GM18868 (cell line): ENCODE data around the gene HDAC7.
A peak's percentile ranks its signal among the peaks of the same experiment; 100 is the strongest.

ENCODE experiments used
- ATAC-seq: cut with Tn5 transposase; IDR thresholded peaks from one replicate; pipeline ENCODE4 v1.9.1; 2021; ENCODE audit warnings: mild to moderate bottlenecking, moderate library complexity; ENCODE audit not compliant: unreplicated experiment

HDAC7 gene

DNA sequence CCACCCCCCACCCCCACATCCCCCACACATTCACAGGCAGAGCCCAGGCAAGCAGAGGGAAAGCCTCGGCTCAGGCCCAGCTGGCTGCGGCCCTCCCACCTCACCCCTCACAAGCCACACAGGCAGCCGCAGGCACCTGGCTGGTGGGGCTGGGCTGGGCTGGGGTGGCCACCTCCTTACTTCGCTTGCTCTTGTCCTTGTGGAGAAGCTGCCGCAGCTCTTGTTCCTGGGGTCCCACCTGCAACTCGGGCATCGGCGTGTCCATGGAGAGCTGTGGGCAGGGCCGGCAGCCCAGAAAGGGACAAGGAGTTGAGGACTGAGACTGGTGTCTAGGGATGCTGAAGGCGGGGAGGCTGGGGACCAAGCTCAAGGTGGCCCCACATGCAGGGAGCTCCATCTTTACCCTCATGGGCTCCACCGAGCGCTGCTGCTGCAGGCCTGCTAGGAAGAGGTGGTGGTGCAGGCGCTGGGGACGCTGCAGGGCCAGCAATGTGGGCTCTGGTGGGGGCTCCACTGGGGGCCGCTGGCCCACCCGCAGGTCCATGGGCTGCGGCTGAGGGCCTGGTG is 21.2 kb downstream of the HDAC7 start:
- no peak for ATAC-seq

DNA sequence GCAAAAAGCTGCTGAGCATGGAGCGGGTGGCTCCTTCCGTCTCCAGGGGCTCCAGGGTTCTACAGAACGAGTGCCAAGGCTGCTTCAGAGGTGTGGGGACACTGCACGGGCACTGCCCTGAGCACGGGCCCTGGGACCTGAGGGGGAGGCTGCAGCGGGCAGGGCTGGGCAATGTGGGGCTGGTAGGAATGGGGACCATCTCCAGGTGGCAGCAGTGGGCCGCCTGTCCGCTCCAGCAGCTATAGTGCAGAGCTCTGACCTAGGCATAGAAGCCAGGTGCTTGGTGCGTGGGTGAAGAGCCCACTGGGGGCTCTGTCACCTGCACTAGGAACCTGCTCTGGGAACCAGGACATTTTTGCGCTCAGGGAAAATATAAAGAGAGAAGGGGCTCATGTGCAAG is 22.3 kb downstream of the HDAC7 start:
- peak; percentile 71 for ATAC-seq

DNA sequence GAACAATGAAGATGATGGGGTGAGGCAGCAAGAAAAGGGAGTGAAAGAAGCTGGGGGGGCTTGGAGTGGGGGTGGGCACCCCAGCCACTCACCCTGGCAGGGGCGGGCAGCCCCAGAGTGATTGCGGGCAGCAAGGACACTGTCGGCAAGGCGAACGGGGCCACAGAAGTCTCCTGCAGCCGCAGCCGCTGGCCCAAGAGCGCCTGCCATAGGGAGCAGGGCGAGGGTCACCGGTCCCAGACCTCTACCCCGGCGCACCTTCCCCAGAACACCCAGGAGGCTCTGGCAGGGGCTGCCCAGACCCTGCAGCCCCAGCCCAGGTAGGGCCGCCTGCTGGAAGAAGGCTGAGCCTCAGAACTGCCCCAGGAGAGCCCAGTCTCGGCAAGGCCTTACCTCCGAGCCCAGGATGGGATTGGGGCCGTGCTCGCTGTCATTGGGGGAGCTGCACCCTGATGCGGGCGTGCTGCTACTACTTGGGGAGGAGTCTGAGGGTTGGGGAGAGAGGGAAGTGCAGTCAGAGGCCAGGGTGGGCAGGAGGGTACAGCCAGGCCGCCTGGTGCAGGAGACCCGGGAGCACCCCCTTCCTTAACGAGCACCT is 23.8 kb downstream of the HDAC7 start:
- no peak for ATAC-seq

DNA sequence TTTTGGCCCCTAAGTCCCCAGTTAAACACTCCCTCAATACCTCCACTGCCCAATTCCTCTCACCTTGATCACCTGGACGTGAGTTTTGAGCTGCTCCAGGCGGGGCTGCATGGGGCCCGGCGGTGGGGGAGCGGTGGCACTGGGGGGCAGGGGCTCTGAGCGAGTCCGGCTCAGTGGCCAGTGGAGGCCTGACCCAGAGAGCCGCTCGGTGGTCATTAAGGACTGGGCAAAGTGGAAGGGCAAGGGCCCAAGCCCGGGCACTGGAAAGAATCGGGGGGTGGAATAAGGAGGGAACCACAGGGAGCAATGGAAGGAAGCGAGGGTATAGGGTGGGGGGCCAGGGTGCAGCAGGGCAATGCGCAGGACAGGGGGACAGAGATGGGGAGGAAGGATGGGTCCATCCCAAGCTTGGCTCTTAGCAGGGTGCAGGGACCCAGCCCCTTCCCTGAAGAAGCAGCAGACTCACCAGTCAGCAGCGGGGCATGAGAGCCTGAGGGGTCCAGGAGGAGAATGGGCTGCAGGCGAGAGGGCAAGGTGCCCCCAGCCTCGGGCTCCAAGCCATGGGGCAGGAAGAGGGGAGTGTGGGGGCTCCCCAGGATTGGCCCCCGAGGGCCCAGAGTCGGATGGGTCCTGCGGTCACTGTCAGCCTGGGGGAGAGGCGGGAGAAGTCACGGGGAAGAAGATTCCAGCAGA is 24.4 kb downstream of the HDAC7 start:
- no peak for ATAC-seq

DNA sequence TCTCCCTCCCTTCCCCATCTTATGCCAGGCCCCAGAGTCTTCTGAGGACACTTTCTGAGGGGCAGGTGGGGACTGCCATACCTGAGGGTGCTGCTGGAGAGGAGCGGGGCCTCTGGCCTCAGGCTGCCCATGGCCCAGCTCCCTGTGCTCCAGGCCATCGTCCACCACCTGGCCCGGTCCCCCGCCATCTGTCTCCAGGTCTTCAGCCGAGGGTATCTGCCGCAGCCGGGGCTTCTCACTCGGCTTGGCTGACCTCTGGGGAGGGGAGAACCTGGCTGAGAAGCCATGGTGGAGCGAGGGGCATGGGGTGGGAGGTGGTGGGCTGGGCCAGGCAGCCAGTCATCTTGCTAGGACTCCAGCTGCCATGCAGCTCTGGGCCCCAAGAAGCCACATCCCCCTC is 25.0 kb downstream of the HDAC7 start:
- no peak for ATAC-seq

DNA sequence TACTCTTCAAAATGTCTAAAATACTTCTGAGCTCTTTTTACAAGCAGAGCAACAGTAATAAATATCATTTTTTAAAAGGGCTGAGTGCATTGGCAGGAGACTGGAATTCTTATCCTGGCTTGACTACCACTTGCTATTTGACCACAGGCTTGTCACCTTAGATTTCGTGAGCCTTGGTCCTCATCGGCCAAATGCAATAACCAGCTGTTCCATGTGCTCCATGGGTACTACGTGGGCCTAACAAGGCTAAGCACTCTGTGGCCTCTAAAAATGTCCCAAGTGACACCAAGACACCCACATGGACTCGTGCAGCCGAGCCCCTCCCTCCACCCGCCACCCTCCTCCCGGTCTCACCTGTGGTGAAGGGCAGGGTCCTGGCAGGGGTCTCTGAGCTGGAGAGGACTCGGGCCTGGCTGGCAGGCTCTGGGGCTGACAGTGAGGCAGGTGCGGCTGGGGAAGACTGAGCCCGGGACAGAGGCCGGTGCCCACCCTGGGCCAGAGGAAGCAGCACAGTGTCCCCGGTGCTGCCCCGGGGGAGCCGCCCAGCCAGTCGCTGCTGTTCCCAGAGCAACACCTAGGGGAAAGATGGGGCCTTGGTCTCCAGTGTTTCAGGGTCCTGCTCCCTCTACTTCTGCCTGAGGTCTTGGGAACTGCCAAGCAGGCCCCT is 26.6 kb downstream of the HDAC7 start:
- ATAC-seq: no peak

DNA sequence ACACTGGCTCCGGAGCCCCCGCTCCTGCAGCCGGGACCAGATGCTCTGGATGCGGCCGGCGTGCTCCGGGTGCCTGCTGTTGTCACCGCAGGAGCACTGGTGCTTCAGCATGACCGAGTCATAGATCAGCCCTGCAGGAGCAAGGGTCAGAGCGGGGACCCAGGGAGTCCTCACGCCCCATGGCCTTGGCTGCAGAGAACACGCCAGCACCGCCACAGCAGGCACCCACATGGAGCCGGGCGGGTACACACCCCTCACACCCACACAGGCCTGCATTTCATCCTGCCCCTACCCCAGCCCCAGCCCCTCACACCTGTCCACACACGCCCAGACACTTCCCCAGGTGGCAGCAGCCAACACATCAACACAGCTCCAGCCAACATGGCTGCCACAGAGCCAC is 27.8 kb downstream of the HDAC7 start:
- ATAC-seq: no peak

DNA sequence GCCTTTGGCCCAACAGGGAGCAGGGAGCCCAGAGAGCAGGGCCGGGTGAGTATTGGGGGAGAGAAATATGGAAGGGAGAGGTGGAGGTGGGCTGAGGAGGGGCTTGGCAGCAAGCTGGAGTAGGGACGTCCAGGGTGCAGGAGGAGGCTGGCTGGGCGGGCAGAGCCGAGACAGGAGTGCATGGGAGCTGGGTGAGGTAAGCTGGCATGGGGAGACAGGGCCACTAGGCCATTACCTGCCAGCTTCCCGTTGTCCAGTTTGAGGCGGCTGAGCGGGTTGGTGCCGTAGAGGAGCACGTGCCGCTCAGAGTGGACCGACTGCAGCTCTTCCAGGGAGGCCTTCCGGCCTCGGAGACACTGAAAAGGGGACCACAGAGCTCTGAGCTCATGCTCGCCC is 28.4 kb downstream of the HDAC7 start:
- no peak for ATAC-seq

DNA sequence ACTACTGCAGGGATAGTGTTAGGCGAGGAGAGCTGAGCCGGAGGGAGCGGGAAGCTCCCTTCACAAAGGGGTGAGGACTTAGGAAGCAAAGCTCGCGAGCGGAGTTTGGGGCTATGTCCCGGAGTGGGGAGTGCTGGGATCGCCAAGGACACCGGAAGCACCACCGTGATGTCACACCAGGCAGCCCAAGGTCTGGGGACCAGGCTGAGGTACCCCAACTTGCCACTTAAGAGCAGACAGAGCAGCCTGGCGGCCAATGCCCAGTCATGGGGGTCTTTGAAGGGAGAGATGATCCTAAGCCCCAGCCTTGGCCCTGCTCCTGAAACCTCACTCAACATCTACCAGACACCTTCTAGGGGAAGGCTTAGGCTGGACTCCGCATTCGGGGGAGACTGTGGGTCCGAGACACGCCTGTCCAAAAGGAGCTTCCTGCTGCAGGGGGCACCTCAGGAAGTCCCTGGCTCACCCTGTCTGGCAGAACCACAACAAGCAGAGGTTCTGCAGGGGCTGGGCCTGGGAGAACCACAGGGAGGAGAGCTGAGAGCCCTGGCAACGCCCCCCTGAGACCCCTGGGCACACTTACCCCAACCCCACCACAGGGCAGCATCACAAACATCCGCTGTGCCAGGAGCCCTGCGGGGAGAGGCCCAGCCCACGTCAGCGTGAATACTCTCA is 28.9 kb downstream of the HDAC7 start:
- ATAC-seq: no peak

DNA sequence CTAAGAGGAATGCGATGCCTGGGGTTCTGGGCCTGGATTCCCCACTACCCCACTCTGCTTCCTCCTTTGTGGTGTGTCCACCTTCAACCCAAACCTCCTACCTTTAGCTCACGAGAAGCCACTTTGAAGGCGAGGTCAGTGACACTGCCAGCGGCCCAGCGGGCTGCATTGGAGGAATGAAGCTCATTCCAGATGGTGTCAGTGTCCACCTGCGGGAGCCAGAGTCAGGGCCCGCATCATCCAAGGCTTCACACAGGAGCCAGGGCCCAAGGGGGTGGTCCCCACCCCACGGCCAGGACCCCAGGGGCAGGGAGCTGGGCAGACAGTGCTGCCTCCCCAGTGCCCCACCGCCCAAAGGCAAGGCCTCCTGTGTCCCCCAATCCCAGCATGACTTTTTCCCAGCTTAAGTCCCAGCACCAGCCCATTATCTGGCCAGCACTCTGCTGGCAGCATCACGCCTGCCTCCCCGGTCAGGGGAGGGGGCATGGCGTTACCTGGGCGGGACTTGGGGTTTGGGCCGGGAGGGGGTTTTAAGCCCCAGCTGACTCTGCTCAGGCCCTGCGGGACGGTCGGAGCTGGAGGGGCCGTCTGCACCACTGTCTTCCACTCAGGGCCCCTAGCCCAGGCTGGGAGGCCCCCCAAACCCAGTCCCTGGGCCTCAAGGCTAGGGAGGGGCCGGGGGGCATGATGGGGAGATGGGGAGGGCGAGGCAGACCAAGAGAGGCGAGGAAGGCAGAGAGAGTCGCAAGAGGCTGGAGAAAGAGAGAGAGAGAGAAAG is 29.8 kb downstream of the HDAC7 start:
- no peak for ATAC-seq

DNA sequence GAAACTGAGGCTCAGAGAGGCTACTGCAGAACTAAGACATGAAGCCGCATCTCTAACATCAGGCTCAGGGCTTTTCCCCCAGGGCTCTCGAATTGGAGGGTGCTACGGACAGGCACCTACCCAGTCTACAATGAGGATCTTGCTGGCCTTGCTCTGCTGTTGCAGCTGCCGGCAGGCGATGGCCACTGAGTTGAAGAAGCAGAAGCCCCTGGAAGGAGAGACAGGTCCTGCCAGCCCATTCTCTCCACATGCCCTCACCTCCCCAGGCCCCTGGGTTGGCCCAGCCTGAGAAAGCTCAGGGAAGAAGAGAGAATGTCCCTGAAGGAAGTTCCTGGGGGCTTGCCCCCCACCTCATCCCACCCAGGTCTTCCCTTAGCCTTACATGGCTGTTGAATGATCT is 30.6 kb downstream of the HDAC7 start:
- ATAC-seq: no peak

DNA sequence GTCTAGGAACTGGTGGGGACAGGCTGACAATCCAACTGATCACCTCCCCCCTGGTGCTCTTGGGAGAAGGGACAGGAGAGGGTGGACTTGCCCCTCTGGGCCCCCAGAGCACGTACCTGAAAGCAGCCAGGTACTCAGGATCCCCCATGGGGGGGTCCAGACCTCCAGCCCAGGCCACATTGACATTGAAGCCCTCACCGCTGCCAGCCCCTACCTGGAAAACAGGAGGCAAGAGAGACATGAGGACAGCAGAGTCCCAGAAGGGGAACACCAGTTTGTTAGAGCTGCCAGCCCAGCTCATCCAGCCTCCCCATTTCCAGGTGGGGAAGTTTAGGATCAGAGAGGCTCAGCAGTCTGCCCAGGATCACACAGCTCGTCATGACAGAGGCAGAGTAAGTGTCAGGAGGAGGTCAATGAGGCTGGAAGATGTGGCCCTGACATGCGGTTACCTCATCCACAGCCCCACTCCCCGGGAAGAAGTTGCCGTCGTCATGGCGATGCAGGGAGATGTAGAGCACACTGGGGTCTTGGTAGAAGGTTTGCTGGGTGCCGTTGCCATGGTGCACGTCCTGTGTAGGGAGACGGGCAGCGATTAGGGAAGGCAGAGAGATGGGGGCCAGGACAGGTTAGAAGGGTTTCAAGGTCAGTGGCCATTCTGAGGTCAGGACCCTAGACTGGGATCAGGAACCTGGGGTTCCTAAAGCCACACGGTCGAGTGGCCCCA is 31.9 kb downstream of the HDAC7 start:
- ATAC-seq: no peak

DNA sequence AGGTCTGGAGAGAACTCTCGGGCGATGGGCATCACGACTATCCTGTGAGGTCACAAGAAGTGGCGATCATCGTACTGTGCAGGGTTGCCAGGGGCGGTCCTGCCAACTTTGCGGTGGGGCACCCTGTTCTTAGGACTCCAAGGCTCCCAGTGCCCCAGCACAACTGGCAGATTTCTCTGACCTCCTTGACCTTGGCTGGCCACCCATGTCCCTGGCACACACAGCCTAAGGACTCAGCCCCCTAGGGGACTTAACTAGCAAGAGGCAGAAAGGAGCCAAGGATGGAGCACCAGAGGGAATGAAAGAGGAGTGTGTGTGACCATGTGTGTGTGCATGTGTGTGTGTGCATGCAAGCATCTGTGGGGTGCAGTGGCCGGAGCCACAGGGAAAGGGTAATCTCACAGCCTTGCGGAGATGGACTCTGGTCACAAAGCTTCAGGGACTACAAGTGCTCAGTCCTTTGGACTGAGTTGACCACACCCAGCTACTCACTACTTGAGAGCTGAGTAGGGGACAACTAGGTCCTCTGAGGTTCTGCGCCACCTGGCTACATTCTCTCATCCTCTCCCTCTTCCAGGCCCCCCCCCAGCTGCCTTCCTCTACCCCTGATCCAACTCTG is 32.9 kb downstream of the HDAC7 start:
- ATAC-seq: no peak

DNA sequence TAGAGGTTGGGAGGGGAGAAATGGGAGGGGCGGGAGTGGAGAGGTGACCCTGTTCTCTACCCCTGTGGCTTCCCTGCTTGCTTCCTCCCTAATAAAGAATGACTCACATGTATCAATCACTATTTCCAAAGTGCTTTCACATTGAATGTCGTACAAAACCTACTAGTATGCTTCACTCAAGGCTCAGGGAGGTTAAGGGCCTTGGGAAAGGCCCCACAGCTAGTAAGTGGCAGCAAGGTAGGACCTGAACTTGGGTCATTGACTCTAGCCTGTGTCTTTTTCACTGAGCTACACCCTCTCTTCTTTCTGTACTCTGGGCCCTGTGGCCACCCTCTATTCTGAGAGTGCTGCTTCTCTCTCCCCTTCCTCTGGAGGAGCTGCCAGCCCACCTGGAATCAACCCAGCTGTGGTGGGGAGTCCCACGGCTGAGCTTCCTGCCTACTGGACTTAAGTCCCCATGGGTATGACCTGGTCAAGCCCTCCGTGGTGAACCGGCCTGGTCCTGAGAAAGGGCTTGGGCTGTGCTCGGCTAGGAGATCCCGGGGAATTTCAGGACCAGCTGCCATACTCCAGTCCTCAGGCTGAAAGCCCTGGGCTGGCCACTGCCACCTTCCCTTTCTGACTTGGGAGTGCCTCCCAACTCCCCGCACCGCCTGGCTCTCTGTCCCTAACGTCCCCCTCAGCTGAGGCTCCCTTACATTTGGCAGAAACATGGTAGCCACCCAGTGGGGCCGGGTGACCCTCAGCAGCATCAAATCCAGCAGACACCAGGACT is 33.6 kb downstream of the HDAC7 start:
- no peak for ATAC-seq

DNA sequence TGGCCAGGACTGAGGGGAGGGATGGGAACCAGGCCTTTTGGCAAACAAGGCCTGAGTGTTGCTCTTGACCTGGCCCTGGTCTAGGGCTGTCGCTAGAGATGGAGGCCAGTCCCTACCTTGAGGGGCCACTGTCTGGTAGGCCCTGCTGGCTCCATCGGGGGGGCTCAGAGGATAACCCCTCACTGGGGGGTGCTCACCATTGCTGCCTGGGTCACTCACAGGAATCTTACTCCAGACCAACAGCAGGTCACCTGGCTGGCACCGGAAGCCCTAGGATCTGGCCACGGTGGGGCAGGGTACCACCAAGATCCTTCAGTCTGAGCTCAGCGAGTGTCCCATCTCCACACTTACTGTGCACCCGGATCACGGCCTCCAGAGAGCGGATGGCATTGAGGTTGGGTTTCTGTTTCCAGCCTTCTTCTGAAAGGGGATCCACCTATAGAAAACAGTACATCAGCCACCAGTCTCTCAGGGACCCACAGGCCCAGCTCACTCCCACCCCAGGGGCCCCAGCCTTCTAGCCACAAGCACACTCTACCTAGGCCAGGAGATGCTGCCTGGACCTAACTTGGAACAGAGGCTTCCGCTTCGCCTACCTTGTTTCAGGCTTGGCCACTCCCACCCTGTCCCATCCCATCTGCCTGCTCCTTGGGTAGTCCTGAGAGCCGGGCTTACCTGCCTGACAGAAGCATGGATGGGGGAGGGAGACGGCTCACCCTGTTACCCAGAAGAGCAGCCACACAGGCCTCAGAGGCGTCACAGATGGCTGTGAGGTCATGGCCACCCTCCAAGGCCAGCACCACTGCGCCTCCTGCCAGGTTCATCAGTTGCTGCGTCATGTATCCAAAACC is 34.4 kb downstream of the HDAC7 start:
- no peak for ATAC-seq

DNA sequence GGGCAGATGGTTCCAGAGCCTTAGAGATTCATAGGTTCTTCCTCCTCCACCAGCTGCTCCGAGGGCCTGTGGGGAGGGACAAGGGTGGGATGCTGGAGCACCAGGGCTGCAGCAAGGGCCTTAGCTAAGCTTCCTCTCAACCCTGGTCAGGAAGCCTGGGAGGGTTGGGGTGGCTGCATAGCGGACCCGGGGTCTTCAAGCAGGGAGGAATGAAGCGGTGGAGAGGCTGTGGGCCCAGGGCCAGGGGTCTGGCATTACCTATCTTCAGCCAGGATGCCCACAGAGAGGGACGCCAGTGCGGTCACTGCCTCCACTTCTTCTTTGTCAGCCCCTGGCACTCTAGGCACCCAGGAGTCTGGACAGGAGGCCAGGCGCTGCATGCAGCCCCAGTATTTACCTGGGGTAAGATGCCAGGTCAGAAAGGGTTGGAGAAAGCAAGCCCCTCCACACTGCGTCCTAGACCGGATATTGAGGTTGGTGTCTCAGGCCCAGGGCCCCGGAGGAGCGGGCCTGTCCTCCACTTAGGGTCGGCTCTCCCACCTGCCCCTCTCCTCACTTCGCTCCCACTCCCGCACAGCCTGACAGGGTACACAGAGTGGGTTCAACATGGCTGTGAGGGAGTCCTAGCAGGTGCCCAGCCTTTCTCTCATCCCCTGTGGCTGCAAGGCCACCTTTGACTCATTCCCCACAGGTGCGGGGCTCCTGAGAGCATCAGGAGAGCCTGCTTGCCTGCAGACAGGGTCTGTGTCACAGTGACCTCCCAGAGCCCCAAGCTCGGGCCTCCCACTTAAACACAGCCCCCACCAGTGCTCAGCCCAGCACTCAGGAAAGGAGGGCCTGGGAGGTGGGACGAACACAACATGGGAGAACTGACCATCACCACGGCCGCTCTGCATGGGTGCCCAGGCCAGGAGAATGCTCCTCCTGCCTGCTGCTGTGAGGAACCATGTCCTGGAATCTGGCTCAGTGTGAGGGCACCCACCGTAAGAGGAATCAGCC is 35.6 kb downstream of the HDAC7 start:
- no peak for ATAC-seq
